ENCODE data around the gene RCBTB2. TPM values are rescaled to one million over a fixed set of nuclear protein-coding genes. Genes with fewer than 3 reads are reported as not detected.
A peak's percentile ranks its signal among the peaks of the same experiment; 100 is the strongest.

RCBTB2 gene
- 0.65 and 0.72 TPM in 2 replicates for total RNA-seq (2011; cell fraction: chromatin; rRNA removed; ENCODE audit: low replicate concordance)
- 0.17 and 0.26 TPM in 2 replicates for total RNA-seq (2011; cell fraction: nucleolus; rRNA removed)
- total RNA-seq (2011; cell fraction: nucleoplasm; rRNA removed): 0.44 and 0.53 TPM in 2 replicates
- 0.69 and 0.91 TPM in 2 replicates for total RNA-seq (2014; rRNA removed)
- total RNA-seq (2014; rRNA removed; fragmentation: Illumina TruSeq; extraction: Trizol): 1.5 TPM in 2 replicates
- total RNA-seq (2015; rRNA removed; fragmentation: Illumina TruSeq; extraction: Trizol): 1.8 and 1.9 TPM in 2 replicates
- 1.3 TPM in 2 replicates for total RNA-seq (2021)
- polyA plus RNA-seq (2011; rRNA removed): 1.2 TPM in 2 replicates
- 0.51 and 0.99 TPM in 2 replicates for polyA plus RNA-seq (2011; cell fraction: cytosol; rRNA removed)
- polyA plus RNA-seq (2011; cell fraction: nucleus; rRNA removed): 1.0 and 1.1 TPM in 2 replicates
- 1.9 and 2.9 TPM in 2 replicates for polyA plus RNA-seq (2012)
- 0.93 and 1.2 TPM in 2 replicates for polyA plus RNA-seq (2014; fragmentation: Illumina TruSeq; extraction: Trizol)
- polyA plus RNA-seq (2014; fragmentation: Nextera tagmentation; extraction: Ambion mirVana): 1 to 10 TPM; 2.8 to 3.3 TPM
- polyA plus RNA-seq (2014; rRNA removed): 1.1 and 1.8 TPM in 2 replicates
- 0.99 and 1.2 TPM in 2 replicates for polyA minus RNA-seq (2011; rRNA and poly(A)+ RNA removed)
- polyA minus RNA-seq (2011; cell fraction: cytosol; rRNA and poly(A)+ RNA removed): 0.38 TPM in 1 of 2 replicates, not detected in the other
- 0.40 and 0.56 TPM in 2 replicates for polyA minus RNA-seq (2011; cell fraction: nucleus; rRNA and poly(A)+ RNA removed)
- percentile 41 among the genes with signal in this experiment for Bru-seq, nascent RNA
- BruChase-seq, experiment 1, labeled RNA remaining after a 2-hour chase: percentile 48 among the genes with signal in this experiment
- percentile 46 among the genes with signal in this experiment for BruChase-seq, experiment 2, labeled RNA remaining after a 6-hour chase
- long read RNA-seq, experiment 1, partial matches to known transcripts: 3 of 6 reads
- long read RNA-seq, experiment 1, other reads (novel, unspliced or antisense): 1 of 6 reads
- long read RNA-seq, experiment 2, partial matches to known transcripts: 1 of 1 reads
- long read RNA-seq, experiment 2, other reads (novel, unspliced or antisense): 0 of 1 reads
- long read RNA-seq, experiment 3, partial matches to known transcripts: 0 of 2 reads
- long read RNA-seq, experiment 3, other reads (novel, unspliced or antisense): 0 of 2 reads

- intact Hi-C loops (cut with micrococcal nuclease): loop anchor here (5.0 kb wide), 1 partner anchor 44 kb away; no protein-coding TSS in a partner anchor
- TF ChIP-seq, protein P1, sequence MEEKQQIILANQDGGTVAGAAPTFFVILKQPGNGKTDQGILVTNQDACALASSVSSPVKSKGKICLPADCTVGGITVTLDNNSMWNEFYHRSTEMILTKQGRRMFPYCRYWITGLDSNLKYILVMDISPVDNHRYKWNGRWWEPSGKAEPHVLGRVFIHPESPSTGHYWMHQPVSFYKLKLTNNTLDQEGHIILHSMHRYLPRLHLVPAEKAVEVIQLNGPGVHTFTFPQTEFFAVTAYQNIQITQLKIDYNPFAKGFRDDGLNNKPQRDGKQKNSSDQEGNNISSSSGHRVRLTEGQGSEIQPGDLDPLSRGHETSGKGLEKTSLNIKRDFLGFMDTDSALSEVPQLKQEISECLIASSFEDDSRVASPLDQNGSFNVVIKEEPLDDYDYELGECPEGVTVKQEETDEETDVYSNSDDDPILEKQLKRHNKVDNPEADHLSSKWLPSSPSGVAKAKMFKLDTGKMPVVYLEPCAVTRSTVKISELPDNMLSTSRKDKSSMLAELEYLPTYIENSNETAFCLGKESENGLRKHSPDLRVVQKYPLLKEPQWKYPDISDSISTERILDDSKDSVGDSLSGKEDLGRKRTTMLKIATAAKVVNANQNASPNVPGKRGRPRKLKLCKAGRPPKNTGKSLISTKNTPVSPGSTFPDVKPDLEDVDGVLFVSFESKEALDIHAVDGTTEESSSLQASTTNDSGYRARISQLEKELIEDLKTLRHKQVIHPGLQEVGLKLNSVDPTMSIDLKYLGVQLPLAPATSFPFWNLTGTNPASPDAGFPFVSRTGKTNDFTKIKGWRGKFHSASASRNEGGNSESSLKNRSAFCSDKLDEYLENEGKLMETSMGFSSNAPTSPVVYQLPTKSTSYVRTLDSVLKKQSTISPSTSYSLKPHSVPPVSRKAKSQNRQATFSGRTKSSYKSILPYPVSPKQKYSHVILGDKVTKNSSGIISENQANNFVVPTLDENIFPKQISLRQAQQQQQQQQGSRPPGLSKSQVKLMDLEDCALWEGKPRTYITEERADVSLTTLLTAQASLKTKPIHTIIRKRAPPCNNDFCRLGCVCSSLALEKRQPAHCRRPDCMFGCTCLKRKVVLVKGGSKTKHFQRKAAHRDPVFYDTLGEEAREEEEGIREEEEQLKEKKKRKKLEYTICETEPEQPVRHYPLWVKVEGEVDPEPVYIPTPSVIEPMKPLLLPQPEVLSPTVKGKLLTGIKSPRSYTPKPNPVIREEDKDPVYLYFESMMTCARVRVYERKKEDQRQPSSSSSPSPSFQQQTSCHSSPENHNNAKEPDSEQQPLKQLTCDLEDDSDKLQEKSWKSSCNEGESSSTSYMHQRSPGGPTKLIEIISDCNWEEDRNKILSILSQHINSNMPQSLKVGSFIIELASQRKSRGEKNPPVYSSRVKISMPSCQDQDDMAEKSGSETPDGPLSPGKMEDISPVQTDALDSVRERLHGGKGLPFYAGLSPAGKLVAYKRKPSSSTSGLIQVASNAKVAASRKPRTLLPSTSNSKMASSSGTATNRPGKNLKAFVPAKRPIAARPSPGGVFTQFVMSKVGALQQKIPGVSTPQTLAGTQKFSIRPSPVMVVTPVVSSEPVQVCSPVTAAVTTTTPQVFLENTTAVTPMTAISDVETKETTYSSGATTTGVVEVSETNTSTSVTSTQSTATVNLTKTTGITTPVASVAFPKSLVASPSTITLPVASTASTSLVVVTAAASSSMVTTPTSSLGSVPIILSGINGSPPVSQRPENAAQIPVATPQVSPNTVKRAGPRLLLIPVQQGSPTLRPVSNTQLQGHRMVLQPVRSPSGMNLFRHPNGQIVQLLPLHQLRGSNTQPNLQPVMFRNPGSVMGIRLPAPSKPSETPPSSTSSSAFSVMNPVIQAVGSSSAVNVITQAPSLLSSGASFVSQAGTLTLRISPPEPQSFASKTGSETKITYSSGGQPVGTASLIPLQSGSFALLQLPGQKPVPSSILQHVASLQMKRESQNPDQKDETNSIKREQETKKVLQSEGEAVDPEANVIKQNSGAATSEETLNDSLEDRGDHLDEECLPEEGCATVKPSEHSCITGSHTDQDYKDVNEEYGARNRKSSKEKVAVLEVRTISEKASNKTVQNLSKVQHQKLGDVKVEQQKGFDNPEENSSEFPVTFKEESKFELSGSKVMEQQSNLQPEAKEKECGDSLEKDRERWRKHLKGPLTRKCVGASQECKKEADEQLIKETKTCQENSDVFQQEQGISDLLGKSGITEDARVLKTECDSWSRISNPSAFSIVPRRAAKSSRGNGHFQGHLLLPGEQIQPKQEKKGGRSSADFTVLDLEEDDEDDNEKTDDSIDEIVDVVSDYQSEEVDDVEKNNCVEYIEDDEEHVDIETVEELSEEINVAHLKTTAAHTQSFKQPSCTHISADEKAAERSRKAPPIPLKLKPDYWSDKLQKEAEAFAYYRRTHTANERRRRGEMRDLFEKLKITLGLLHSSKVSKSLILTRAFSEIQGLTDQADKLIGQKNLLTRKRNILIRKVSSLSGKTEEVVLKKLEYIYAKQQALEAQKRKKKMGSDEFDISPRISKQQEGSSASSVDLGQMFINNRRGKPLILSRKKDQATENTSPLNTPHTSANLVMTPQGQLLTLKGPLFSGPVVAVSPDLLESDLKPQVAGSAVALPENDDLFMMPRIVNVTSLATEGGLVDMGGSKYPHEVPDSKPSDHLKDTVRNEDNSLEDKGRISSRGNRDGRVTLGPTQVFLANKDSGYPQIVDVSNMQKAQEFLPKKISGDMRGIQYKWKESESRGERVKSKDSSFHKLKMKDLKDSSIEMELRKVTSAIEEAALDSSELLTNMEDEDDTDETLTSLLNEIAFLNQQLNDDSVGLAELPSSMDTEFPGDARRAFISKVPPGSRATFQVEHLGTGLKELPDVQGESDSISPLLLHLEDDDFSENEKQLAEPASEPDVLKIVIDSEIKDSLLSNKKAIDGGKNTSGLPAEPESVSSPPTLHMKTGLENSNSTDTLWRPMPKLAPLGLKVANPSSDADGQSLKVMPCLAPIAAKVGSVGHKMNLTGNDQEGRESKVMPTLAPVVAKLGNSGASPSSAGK (IDR thresholded peaks at IDR 0.05): peak; percentile 70
- TF ChIP-seq SAP30 (IDR thresholded peaks at IDR 0.05; ENCODE audit: borderline replicate concordance, insufficient read depth, low read depth, low read length, poor library complexity, severe bottlenecking) (no peak), POLR2A (conservative IDR thresholded peaks at IDR 0.05) (peak; percentile 74)
These were observed at the start of gene RCBTB2 for GRCh38 chr13:48532506-48533499. Gene RCBTB2, minus strand, starts transcription at chr13:48533080. Its CDS starts 11,141 bp downstream, at chr13:48521939.

More at GRCh38 chr13:48532506-48533499, at the start of gene RCBTB2:
- POLR2A ChIA-PET: interaction anchor here (1.0 kb wide), 3 partner anchors 11 to 380 kb away, joined by 3 to 4 read pairs (median 3); no protein-coding TSS in a partner anchor
- Histone ChIP-seq H3K27me3 (ENCODE audit: control insufficient read depth in 2 of 2, insufficient read depth in 2 of 2, low read length in 2 of 2) (no peaks in the 10 kb centered on the region), H3K9ac (ENCODE audit: insufficient read depth in 1 of 2, low read depth in 2 of 2, low read length in 2 of 2) (peak within 1 kb of the TSS; percentile 62 to 86), H3K9me3 (replicated peaks; ENCODE audit: control insufficient read depth, insufficient read depth, low read depth, low read length) (no peaks in the 10 kb centered on the region), H3K4me3 (peak within 1 kb of the TSS; percentile 36), H2AFZ (ENCODE audit: low read depth, low read length) (peak within 1 kb of the TSS; percentile 82), H4K20me1 (replicated peaks; ENCODE audit: control insufficient read depth, insufficient read depth, low read length) (no peaks in the 10 kb centered on the region), H3K27ac (ENCODE audit: extremely low read depth, low read depth, low read length) (peak within 1 kb of the TSS; percentile 64), H3K4me2 (ENCODE audit: insufficient read depth, low read length) (peak within 1 kb of the TSS; percentile 83), H3K9me1 (ENCODE audit: control insufficient read depth, insufficient read depth, low read length) (no peaks in the 10 kb centered on the region), H3K79me2 (ENCODE audit: control insufficient read depth, insufficient read depth, low read length) (no peaks in the 10 kb centered on the region), H3K36me3 (ENCODE audit: control insufficient read depth, insufficient read depth, low read length) (no peaks in the 10 kb centered on the region), H3K4me1 (replicated peaks in 1 of 2; ENCODE audit: control insufficient read depth in 2 of 2, insufficient read depth in 2 of 2, low read length in 2 of 2) (peaks cover 5 to 7% of the 10 kb centered on the region in 2 experiments; a peak in 4 of 5 replicates)
- in situ Hi-C loops (cut with MboI): no loop called here
- CTCF ChIA-PET (ENCODE audit: low intra/inter-chr PET ratio): no interaction called here
- 22% methylated on average over 23 of the region's 84 CpGs for WGBS (ENCODE audit: insufficient coverage, low coverage, missing lambda C conversion rate)
- BruUV-seq (replicated peaks): no TSS peak
- ATAC-seq (peak; percentile 91), FAIRE-seq (peak; percentile 59), DNase-seq (ENCODE audit: extremely low read depth in 1 of 4, low spot score in 3 of 4) (peak; percentile 87 to 90 (median 89))
